Endothelial cell of umbilical vein (primary cell): ENCODE data around the gene THSD8. TPM values are rescaled to one million over a fixed set of nuclear protein-coding genes. Genes with fewer than 3 reads are reported as not detected.

Experiments
- BruUV-seq: library from RNA; stranded (reverse); fragments of 400-500 nt; replicated peaks from 2 replicates; lab custom pipeline; 2021; lab: Mats Ljungman, UMichigan
- CTCF ChIA-PET: fragments of 300-600, 350-600 bp; sonication (Branson Sonifier 250); formaldehyde crosslinking; loops from one replicate; lab custom pipeline; 2021; ENCODE audit warnings: antibody characterized with exemption, inconsistent platforms; lab: Charles Lee
- POLR2A ChIA-PET: fragments of 300-600, 350-600 bp; sonication (Branson Sonifier 250); formaldehyde crosslinking; loops from one replicate; lab custom pipeline; 2021; ENCODE audit warnings: antibody characterized with exemption, inconsistent platforms; lab: Charles Lee
- DNase-seq: peaks from one replicate; pipeline ENCODE4 v3.0.0-alpha.2; 2011; ENCODE audit warnings: low read depth, low spot score
- FAIRE-seq: peaks from 2 replicates; lab custom pipeline; 2011; peaks lifted over from hg19 to GRCh38; lab: Jason Lieb, UNC
- H2AFZ ChIP-seq: 2 replicates; pipeline ENCODE4 v1.6.0; 2012; ENCODE audit warnings: low read depth, low read length, control low read depth, inconsistent platforms
- H3K27ac ChIP-seq: 2 replicates; pipeline ENCODE4 v1.5.1; 2011; ENCODE audit warnings: low read depth, mild to moderate bottlenecking, control low read depth, low read length, moderate library complexity; ENCODE audit not compliant: insufficient read depth
- H3K27me3 ChIP-seq, 2 experiments: 2 replicates each; pipeline versions ENCODE4 v1.6.0 to v1.6.1; 2011; ENCODE audit warnings: low read length in 2 of 2, mixed read lengths in 1 of 2; ENCODE audit not compliant: control insufficient read depth in 2 of 2, insufficient read depth in 2 of 2
- H3K36me3 ChIP-seq, 2 experiments: 2 replicates in 1 of 2; 3 replicates in 1 of 2; pipeline ENCODE4 v1.5.1; 2011; ENCODE audit warnings: low read length in 2 of 2, mild to moderate bottlenecking in 1 of 2, moderate library complexity in 1 of 2; ENCODE audit not compliant: control insufficient read depth in 2 of 2, insufficient read depth in 2 of 2; ENCODE audit errors: extremely low read depth in 1 of 2
- H3K4me1 ChIP-seq: 3 replicates; pipeline ENCODE4 v1.5.1; 2011; ENCODE audit warnings: mild to moderate bottlenecking, low read length; ENCODE audit not compliant: control insufficient read depth, insufficient read depth; ENCODE audit errors: extremely low read depth
- H3K4me2 ChIP-seq: 2 replicates; pipeline ENCODE4 v1.6.1; 2011; ENCODE audit warnings: low read length, control low read depth, mixed read lengths; ENCODE audit not compliant: insufficient read depth
- H3K4me3 ChIP-seq, 3 experiments: fragments of 200-600 bp in 1 of 3; sonication (generic), shearing (Covaris generic) in 1 of 3; replicated peaks in 1 of 3; 2 replicates each; pipeline ENCODE4 v1.5.1; 2011 to 2016; ENCODE audit warnings: control low read depth in 3 of 3, low read length in 3 of 3, mild to moderate bottlenecking in 2 of 3, inconsistent platforms in 1 of 3, low read depth in 1 of 3, moderate library complexity in 1 of 3; ENCODE audit not compliant: insufficient read depth in 1 of 3
- H3K79me2 ChIP-seq: 2 replicates; pipeline ENCODE4 v1.6.0; 2012; ENCODE audit warnings: low read length, inconsistent platforms; ENCODE audit not compliant: control insufficient read depth, insufficient read depth
- H3K9ac ChIP-seq: replicated peaks from 2 replicates; pipeline ENCODE3; 2011; ENCODE audit warnings: low read length, control low read depth; ENCODE audit not compliant: insufficient read depth; ENCODE audit errors: extremely low read depth
- H3K9me1 ChIP-seq: replicated peaks from 3 replicates; pipeline ENCODE4 v1.6.0; 2011; ENCODE audit warnings: mild to moderate bottlenecking, low read length; ENCODE audit not compliant: control insufficient read depth, insufficient read depth; ENCODE audit errors: extremely low read depth
- H3K9me3 ChIP-seq: replicated peaks from 2 replicates; pipeline ENCODE4 v1.5.1; 2012; ENCODE audit warnings: low read length, inconsistent platforms; ENCODE audit not compliant: control insufficient read depth, insufficient read depth
- H4K20me1 ChIP-seq: replicated peaks from 2 replicates; pipeline ENCODE3; 2011; ENCODE audit warnings: mild to moderate bottlenecking, low read length; ENCODE audit not compliant: control insufficient read depth, insufficient read depth; ENCODE audit errors: extremely low read depth
- CTCF ChIP-seq, 2 donors: IDR thresholded peaks; 1 replicate in 1 of 2; 2 replicates in 1 of 2; pipeline ENCODE4 v1.5.1; 2011; ENCODE audit warnings: low read length in 2 of 2, mild to moderate bottlenecking in 2 of 2, moderate library complexity in 2 of 2, control low read depth in 1 of 2, inconsistent platforms in 1 of 2, low read depth in 1 of 2; ENCODE audit not compliant: insufficient read depth in 1 of 2; ENCODE audit errors: extremely low read depth in 1 of 2
- GATA2 ChIP-seq: IDR thresholded peaks from 2 replicates; pipeline ENCODE4 v1.7.0; 2011; ENCODE audit warnings: low read depth, mild to moderate bottlenecking, moderate library complexity, mixed read lengths, low read length; ENCODE audit not compliant: insufficient read length, insufficient read depth
- JUN ChIP-seq: IDR thresholded peaks from 2 replicates; pipeline ENCODE4 v1.6.1; 2011; ENCODE audit warnings: borderline replicate concordance, low read depth; ENCODE audit not compliant: insufficient read length, insufficient read depth
- MAX ChIP-seq: IDR thresholded peaks from 2 replicates; pipeline ENCODE4 v1.6.1; 2011; ENCODE audit not compliant: insufficient read depth, insufficient read length
- POLR2A ChIP-seq: IDR thresholded peaks from 2 replicates; pipeline ENCODE4 v1.6.1; 2012; ENCODE audit warnings: low read depth, mild to moderate bottlenecking, control low read depth, low read length
- dilution Hi-C: fragments of 300-500 bp; cut with MboI; formaldehyde crosslinking; loops from one replicate; pipeline ENCODE4 v1.15.0; 2019; ENCODE audit warnings: low sequenced_read_pairs; ENCODE audit not compliant: extremely low pct_ligation_motif_present
- intact Hi-C: fragments of 100-400 bp; cut with micrococcal nuclease; formaldehyde crosslinking; loops from one replicate; pipeline ENCODE4 v1.10.0; 2022
- polyA plus RNA-seq, 4 experiments: library from polyadenylated mRNA; depleted of rRNA in 3 of 4; stranded (reverse) in 3 of 4; unstranded in 1 of 4; fragments of >200 nt; gene quantifications; 2 replicates each; pipeline versions ENCODE4 v1.2.1 to v1.2.3, GENCODE V29; 2011 to 2012; ENCODE audit warnings: missing spikeins in 1 of 4
- total RNA-seq: library from RNA; stranded (reverse); gene quantifications from 2 replicates; pipeline ENCODE4 v1.2.3, GENCODE V29; 2021

THSD8 gene
- total and polyA plus RNA-seq, 2 donors (not counting 3 experiments of a cell fraction or from before 2014, with no cell fraction given) = 15.9 TPM; not detected in 1

GRCh38 chr19:12786141-12786870 is 15.6 kb upstream of the THSD8 start:
- POLR2A ChIA-PET = no interaction called here
- dilution Hi-C loops = no loop called here
- H2AFZ ChIP-seq = peak overlapping the region; percentile 7

More at GRCh38 chr19:12786141-12786870, 15.6 kb upstream of the THSD8 start:
- H3K4me3 ChIP-seq = no peak overlapping the region
- no peaks in the 10 kb centered on the region for H3K27me3 ChIP-seq
- no peaks in the 10 kb centered on the region for H3K9me3 ChIP-seq
- H3K27ac ChIP-seq = no peak overlapping the region
- no peak overlapping the region for H3K9ac ChIP-seq
- TF ChIP-seq MAX = no peak
- TF ChIP-seq JUN = no peak
- TF ChIP-seq POLR2A = no peak
- TF ChIP-seq CTCF (IDR thresholded peaks at IDR 0.05; ENCODE audit: extremely low read depth in 1 of 2, insufficient read depth in 1 of 2, low read depth in 1 of 2, low read length in 2 of 2) = no peak
- TF ChIP-seq GATA2 = no peak
- H3K79me2 ChIP-seq = no peaks in the 10 kb centered on the region
- peaks cover 35% of the 10 kb centered on the region for H3K4me1 ChIP-seq
- CTCF ChIA-PET = interaction anchor here (1.1 to 4.7 kb wide), 3 partner anchors 8 to 20 kb away, joined by 3 to 48 read pairs (median 7); no protein-coding TSS in a partner anchor
- no TSS peak for BruUV-seq
- H3K4me2 ChIP-seq = no peak overlapping the region
- H4K20me1 ChIP-seq = no peaks in the 10 kb centered on the region
- no peak for DNase-seq
- no peaks in the 10 kb centered on the region for H3K9me1 ChIP-seq
- intact Hi-C loops = loop anchor here (10.0 kb wide), 1 partner anchor 148 kb away; the partner anchor contains the start of genes CALR and FARSA
- no peak for FAIRE-seq
- no peaks in the 10 kb centered on the region for H3K36me3 ChIP-seq
